ENCODE results near the gene ALK.

The ALK gene
- total RNA-seq, result 0 reads per million in 4 donors

DNA sequence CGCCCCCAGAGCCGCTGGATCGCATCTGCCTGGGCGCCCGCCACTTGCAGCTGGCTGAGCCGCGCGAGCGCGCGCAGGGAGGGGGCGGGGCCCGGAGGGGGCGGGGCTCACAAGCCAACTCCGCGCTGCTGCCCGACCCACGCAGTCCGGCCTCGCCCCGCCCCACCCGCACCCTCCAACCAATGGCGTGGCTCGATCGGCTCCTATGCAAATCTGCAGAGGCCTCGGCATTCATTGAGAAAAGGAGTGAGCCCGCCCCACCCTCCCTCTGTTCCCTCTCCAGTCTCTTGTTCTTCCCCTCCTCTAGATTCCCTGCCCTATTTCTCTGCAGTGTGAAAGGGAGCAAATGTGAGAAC, at the start of gene ALK:
Gene ALK, minus strand, starts transcription at position 27 of the 356 bp plus-strand sequence. CDS start 927 bp downstream, outside the sequence.
- DNase-seq, result peak in 4 of 5 donors; percentile 10 to 56 (median 24)

DNA sequence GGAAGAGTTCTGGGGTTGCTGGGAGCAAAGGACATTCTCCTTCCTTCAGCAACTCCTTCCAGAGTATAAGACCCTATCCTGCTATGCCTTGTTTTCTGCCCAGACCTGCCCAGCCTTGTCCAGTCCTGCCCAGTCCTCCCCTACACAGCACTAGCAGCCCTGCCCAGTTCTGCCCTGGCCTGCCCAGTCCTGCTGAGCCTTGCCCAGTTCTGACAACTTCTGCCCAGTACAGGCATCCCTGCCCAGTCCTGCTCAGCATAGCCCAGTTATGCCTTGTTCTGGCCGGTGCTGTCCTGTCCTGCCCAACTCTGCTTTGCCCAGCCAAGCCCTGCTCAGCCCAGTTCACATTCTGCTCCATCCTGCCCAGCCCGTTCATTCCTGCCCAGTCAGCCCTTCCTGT, 44.9 kb upstream of the ALK start:
- no peak for DNase-seq

DNA sequence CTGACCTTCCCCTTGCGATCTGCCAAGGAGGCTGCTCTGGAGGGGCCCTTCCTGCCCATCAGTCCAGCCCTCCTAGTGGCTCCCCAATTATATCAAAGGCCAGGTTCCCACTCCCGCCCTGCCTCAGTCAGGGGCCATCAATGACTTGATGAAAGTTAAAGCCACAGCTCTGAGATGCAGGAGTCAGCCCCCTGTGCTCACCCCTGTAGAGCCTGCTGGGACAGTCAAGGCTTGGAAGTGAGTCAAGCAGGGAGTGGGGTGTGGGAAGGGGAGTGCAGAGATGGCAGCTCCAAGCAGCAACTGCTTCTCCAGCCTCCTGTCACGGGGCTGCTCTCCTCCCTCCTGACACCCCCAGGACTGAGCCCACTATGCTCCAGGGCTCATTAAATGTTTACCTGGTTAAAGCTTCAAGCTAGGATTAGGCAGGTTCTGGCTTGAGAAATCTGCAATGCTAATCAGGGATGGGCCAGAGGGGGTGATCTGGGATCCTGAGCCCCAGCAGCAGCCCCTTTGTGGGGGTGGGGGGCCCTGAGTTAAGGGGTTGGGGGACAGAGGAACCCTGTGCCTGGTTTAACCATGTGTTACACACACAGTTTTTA, 42.7 kb upstream of the ALK start:
- no peak for DNase-seq

GRCh38 chr2:29962922-29963321, 41.5 kb upstream of the ALK start:
- DNase-seq, result no peak

DNA sequence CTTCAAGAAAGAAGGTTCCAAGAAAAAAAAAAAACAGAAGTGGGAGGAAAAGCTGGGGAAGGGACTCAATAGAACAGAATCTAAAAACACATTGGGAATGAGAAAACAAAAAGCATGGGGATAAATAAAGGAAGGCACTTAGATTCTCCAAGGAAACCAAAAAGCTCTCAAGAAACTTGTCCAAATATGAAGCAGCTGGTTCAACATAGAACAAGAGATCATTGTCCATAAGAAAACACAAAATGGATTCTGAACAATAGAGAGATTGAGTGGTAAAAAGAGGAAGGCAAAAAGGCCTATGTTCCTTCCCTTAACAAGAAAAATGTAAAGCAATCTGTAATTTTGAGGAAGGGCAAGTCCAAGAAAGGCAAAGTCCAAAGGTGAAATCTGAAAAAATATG, 32.9 kb upstream of the ALK start:
- no peak for DNase-seq

GRCh38 chr2:29952973-29953372, 31.6 kb upstream of the ALK start:
- DNase-seq, result no peak

DNA sequence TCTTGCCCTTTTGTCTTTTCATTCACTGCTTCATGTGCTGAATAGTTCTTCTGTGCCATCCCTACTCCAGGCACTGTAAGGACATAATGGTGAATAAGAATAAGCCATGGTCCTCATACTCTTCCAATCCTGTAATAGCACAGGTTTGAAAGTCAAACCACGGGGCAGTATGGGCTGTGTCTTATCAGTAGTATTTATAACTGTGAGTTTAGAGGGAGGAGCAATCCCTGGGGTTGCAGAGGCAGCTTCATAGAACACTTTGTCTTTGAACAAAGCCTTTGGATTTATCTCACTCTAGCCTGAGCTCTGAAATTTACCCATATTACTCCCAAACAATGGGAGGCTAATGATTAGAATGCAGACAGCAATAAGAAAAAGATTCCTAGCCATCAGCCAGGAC, 30.2 kb upstream of the ALK start:
- DNase-seq, result no peak

- DNase-seq, result no peak
Measured at GRCh38 chr2:29950481-29950880, 29.1 kb upstream of the ALK start.

DNA sequence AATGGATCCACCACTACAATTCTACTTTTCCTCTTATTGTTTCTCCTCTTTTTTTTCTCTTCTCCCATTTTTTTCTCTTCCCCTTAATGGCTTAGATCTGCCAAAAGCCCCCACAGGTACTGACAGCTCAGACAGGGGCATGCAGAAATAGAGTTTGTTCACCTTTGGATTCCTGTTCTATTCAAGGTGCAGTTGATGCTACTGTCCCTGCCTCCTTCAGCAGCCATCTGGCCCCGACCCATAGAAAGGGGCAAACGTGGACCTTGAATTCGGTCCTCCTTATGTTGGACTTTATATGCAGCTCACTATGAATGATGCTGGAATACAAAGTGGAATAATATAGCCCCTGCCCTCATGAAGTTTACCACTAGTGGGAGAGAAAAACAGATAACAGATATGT, 27.7 kb upstream of the ALK start:
- no peak for DNase-seq

DNA sequence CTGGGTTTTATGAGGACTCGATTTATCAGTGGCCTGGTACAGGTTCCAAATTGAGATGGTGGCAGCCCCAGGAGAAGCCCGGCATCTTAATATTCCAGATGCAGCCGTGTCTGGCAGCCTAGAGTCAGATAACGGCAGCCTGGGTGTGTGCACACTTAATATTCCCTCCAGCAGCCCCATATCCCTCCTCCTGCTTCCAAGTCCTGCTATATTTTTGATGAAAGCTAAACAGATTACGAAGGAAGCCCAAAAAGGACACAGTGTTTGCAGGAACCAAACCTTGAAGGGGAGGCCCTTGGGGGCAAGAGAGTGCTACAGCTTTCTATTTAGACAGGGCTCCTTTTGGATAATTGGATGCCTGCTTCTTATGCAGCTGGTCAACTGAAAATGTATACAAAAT, 25.1 kb upstream of the ALK start:
- DNase-seq, result no peak

DNA sequence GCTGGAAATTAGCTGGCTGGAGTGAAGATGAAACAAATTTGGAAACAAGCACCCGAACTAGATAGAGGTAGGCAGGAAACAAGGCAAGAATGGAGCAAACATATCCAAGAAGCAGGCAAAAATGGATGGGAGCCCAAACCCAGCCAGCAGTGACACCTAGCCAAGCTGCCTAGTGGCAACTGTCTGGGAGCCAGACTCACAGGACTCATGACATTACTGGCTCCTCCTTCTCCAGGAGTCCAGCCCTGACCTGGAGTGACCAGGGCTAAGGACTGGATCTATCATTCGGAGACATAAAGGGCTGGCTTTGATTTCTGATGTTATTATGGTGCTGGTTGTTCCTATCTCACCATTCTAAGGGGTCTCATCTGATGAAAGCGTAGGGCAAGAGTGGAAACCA, 21.3 kb upstream of the ALK start:
- no peak for DNase-seq

GRCh38 chr2:29940706-29941105, 19.3 kb upstream of the ALK start:
- no peak for DNase-seq

DNA sequence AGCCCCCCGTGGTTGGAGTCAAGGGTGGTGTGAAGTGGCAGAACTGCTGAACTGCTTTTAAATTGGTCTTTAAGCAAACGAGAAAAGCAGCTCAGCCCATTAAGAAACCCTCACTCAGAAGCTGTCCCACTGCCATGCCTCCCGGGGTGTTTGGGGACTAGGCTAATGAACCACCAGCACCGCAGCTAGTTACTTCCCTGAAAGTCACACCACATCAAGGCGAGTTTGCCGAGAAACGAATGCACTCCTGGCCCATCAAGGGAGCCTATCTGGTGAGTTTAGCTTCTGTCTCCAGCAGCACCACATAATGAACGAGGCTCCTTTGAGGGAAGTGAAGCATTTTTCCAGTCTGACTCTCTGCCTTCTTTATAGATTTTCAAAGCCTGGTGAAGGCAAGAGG, 14.6 kb upstream of the ALK start:
- DNase-seq, result no peak

DNA sequence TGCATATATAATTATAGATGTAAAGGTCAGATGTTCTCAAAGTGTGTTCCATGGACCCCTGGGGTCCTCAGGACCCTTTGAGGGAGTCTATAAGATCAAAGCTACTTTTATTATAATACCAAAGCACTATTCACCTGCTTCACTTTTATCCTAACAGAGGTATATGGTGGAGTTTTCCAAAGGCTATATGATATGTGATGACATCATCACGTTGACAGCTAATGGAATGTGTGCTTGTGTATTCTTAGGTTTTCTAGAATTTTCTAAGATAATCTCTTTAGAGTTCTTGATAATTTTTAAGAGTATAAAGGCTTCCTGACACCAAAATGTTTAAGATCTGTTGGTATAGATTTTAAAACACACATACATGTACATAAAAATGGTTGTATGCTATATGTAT, 10.4 kb upstream of the ALK start:
- no peak for DNase-seq

DNA sequence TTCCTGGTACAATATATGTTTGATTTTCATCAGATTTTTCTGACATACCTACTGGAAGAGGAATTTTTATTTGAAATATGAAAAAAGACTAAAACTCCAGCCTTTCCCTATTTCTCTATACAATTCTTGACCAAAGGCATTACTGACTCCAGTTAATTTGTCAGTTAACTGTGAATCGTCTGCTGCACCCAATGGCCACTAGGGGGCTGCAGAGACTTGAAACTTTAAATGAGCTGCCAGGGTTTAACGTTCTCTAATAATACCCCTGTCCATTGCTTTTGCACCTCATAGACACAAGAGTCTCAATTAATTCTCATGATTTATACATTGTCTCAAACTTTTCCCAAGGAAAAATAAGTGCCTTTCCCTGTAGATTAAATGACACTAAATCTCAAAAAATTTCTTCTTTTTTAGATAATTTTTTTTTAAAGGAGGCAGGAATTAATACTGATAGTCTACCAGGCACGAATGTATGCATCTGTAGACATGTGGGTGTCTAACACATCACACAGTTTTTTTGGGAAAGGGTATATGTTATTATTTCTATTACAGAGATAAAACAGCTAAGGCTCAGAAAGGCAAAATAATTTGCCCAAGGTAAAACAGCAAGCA, 1.8 kb upstream of the ALK start:
- DNase-seq, result peak in 2 of 5 donors; percentile 28 to 35

- no peak for DNase-seq
Measured at GRCh38 chr2:29922605-29923004, 1.2 kb upstream of the ALK start.

GRCh38 chr2:29920631-29921559, 491 bp downstream of the ALK start:
- DNase-seq, result no peak

DNA sequence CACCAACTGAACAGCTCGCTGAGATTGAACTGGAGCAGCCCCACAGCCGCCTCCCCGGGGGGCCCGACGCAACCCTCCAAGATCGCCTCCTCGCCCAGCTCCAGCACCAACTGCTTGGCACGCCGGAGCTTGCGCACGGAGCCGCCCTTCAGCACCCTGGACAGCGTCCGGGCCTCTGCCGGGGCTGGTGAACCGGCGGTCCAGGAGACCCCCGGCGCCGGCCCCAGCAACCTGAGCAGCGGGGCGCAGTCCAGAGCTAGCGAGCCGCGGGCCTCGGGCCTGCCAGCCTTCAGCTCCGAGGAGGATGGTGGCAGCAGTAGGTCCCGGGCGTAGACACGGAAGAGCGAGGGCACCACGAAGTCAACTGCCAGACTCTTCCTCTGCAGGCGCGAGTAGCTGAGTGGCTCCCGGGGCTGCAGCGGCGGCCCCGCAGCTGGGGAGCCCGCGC, 1.2 kb downstream of the ALK start:
- peak in 4 of 5 donors; percentile 14 to 32 (median 24) for DNase-seq

DNA sequence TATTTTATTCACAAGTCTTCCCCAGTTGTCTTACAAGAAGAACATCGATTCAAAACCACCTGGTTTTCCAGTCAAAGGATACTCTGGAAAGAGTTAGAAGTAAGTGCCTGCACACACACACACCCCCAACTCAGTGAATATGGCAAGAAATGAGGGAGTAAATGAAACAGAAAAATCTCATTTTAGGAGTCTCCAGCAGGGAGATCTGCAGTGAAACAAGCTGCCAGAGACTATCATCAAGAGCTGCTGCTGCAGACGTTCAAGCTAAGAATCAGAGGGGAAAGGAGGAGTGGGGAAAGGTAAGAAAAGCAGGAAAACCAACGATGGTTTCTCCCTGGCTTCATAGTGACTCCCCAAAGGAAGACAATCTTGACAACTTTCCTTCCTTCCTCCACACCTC, 2.4 kb downstream of the ALK start:
- DNase-seq, result no peak

GRCh38 chr2:29917781-29918180, 3.6 kb downstream of the ALK start:
- no peak for DNase-seq

GRCh38 chr2:29916571-29916970, 4.8 kb downstream of the ALK start:
- no peak for DNase-seq

DNA sequence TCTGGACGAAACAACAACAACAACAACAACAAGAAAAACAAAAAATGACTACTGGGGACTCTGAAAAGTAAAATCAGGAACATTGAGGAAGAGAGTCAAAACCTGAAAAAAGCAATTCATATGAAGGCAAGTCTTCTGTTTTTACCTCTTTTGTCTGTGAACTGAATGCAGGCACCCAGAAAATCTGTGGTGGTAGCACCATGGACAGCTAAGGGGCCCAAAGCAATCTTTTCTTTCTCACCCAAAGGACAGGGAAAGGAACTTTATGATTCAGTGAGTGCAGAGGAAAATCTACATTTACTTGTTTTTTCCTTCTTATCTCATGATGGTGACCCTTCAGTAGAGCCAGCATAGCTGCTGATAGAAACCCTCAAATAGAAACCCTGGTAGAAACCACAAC, 10.4 kb downstream of the ALK start:
- no peak for DNase-seq

GRCh38 chr2:29910465-29910864, 10.9 kb downstream of the ALK start:
- no peak for DNase-seq

DNA sequence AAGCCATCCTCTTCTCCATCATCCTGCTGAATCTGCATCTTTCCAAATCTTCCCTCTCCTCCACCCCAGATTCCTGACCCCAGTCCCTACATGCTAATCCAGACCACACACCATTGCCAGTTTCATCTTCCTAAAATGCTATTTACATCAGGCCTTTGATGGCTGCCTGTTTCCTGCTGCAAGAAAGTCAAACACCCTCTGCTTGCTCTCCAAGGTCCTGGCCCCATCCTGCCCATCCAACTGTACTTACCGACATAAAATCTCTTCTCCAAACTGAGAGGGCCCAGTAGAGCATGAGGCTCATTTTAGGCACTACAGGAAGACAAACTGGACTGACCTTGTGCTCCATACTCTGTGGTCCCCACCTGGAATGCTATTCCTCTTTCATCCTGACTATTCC, 19.0 kb downstream of the ALK start:
- DNase-seq, result no peak

All from T-helper 1 cell (primary cell).